GM18526 (cell line): ENCODE results near the gene EPHA5.

Source experiments
- POLR2A ChIP-seq: IDR thresholded peaks from 3 replicates; pipeline ENCODE4 v1.6.1; 2011; ENCODE audit not compliant: insufficient read length; ENCODE audit errors: extremely low read depth

EPHA5 gene

DNA sequence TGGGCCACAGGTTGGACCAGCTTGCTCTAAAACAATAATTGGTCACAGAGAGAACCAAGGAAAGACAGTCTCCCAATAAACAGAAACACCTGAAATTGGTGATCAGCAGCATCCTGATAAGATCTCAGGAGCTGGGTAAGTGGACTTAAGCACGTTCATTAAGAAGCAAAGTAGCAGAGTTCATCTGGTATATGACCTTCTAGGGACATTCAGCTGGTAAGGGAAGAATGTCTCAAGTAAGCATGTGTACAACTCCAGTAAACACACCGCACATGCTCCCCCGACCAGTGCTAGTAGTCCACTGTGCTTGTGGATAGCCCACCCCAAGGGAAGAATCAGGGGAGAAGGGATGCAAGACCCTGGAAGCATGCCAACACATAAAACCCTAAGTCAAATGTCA lies 216.9 kb downstream of the EPHA5 start:
- no peak for TF ChIP-seq POLR2A

DNA sequence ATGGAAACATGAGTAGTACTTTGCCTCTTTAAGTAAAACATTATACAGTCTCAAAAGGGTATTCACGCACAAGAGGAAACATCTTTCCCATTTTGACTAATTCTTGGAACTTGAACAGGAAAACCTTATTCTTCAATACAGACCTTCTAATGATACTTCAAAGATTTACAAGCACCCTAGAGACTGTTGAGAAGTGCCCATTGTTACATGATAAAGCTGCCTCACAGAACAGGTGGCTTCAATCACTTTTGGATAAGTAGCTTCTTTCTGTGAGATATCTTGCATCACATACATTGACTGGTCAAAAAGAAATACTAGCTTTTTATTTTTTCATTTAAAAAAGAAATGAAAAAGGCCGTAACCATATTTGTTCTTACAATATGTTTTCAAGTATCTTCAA lies 219.4 kb downstream of the EPHA5 start:
- no peak for TF ChIP-seq POLR2A

DNA sequence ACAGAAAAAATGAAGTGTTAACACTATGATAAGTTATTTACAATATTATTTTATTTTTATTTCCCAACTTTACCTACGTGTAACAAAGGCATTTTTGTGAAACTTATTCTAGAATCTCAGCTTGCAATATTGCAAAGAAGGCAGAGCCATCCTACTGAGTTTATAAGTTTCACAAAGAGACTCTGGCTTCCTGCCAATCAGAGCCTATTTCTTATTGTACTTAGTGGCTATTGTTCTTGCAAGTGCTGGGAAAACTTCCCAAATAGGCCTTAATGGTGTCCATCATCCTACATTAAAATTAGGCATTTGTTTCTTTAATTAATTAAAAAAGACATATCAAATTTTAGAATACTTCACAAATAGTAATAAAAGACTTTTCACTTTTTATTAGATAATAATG lies 233.2 kb downstream of the EPHA5 start:
- no peak for TF ChIP-seq POLR2A

DNA sequence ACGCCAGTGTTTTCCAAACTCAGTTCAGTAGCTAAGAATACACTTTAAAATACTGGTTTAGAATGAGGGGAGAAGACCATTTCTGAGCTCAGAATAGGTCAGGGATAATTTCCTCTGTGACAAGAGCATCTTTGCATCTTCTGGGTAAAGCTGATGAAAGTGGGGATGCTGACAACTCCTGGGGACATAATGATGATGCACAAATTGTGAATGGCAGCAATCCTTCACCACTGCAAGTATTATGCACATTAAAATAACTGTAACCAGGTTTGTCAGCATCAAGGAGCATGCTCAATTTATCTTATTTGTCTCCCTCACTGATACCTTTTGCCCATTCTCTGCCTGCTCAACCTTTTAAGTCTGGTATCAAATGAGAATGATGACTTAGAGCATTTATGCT lies 248.2 kb downstream of the EPHA5 start:
- TF ChIP-seq POLR2A: no peak

DNA sequence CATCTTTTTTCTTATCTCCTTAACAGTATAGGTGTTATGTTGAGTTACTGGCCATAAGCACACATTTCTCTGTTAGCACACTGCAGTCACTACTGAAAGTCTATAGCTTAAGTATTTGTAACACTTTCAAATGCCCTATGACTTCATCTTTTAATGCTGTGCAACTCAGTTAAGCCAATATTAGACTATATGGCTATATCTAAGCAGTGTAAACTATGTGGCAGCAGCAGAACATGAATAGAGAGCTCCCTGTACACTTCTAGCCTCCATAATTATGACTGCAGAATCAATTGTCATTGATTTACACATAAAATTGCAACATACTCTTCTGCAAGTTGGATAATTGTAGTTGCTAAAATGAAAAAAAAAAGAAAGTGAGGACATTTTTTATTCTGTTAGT lies 250.3 kb downstream of the EPHA5 start:
- no peak for TF ChIP-seq POLR2A

DNA sequence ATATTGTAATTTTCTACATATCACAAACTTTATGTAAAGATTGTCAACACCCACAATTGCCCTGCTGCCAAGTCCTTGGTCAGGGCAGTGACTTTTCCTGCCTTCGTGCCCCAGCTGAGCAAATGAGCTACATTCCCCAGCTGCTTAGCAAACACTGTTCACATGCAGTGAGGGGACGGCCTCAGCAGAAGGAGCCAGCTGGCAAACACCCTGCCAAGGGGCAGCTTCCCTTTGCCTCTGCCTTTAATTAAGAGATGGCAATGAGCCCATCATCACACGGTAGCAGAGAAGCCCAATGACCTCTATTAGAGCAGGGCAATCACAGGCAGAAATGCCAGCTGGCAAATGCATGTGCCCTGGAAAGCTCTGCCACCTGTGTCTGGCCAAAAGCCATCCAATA lies 253.4 kb downstream of the EPHA5 start:
- TF ChIP-seq POLR2A: no peak

DNA sequence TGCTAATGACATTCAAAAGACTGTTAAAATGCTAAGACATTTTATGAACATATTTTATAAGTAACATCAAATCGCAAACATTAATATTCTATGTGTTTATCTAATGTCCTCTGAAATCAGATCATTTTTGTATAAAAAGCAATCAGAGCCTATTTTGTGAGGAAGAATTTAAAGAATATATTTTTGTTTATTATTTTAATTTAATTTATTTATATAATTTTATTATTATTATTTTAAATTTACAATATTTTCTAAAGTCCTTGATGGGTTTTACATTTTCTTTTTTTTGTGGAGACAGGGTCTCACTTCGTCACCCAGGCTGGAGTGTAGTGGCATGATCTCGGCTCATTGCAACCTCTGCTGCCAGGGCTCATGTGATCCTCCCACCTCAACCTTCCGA lies 262.8 kb downstream of the EPHA5 start:
- TF ChIP-seq POLR2A: no peak

DNA sequence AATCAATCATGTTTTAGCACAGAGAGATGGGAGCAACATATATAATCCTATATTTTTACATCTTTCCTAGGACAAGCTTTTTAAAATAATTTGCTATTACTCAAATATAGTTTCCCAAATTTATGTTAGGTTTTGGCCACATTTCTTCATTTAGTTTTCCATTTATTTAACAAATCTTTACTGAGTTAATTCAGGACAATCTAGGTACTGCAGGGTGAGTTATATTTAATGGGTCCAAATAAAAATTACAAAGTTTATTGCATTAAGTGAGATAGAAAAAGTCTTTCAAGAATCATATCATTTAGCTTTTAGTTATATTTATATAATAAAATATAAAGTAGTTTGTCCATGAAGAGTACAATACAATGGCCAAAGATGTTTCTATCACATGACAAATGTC lies 269.2 kb downstream of the EPHA5 start:
- TF ChIP-seq POLR2A: no peak

DNA sequence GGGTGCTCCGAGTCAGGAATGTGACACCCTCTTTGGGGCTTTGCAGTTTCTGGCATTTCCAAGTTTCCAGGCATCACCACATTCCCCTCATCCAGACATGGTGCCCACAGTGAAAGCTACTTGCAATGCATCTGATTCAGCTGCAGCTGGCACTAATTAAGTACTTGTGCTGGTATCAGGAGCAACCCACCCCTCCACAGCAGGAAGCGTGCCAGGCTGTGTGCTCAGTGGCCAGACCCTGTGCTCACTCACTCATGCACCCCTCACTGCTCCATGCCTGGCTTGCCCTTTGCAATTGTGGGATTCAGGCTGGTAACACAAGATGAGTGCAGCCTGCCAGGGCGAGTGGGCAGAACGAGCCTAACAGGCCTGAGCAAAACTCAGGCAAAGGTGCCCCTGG lies 271.2 kb downstream of the EPHA5 start:
- TF ChIP-seq POLR2A: no peak

DNA sequence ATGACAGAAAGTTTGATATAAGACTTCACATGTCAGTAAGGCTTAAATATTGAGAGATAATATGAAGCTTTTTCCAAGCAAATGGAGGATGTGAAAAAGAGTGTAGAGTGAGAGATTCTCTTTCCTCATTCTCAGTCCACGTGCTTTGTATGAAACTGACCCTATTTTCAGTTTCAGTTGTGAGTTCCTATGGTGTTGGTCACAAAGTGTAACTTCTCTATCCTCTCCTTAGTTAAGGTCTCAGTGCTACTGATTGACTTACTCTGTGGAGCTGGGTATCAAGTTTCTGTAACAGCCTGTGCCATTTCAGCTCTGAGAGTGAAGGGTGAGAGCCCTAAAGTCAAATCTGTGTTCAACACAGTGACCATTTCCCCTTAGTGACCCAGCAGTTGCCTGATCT lies 277.2 kb downstream of the EPHA5 start:
- no peak for TF ChIP-seq POLR2A

DNA sequence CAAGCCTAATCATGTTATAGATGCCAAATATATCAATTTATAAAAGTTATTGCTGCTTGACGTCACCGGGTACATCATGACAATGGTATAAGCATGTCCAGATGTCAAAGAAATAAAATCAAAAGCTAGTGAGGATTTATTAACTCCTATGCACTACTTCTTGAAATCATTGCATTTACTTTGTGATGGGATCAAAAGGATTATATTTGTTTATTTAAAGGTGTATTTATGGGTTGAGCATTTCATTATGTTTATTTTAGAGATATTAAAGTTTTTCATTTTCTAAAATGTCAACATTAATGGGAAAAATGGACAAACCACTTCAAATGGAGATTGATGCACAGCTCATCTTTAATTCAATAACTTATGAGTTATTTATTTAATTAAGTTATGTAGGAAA lies 277.8 kb downstream of the EPHA5 start:
- TF ChIP-seq POLR2A: no peak

DNA sequence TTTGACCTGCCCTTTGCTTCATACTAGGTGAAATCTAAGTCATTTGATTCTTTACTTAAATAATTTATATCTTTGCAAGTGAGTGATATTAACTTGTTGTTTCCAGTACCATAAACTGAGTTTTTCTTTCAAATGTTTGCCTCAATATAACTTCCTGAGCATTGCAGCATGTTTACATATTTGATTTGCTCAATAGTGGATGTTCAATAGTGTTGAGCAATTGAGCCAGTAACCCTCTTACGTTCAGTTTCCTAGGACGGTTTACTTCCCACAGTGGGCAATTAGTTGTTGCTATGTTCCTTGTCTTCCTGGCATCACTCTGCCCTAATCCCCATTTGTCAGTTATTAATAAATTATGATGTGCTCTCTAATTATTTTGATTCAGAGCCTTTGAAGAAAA lies 278.5 kb downstream of the EPHA5 start:
- no peak for TF ChIP-seq POLR2A

DNA sequence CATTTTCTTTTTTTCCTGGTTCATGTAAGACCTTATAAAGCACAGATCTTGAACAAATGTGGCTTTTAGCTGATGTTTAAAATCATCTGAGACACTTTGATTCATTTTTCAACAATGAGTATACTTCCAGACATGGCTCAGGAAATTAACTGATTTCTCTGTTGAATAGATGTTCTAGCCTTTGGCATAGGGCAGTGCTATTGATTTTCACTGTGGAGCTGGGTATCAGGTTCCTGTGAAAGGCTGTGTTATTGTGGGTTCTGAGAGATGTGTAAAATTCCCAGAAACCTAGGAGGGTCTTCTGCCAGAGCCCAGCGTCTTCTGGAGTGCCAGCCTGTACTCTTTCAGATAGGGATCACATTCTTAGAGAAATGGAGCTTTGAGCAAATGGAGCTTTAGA lies 278.9 kb downstream of the EPHA5 start:
- TF ChIP-seq POLR2A: no peak

DNA sequence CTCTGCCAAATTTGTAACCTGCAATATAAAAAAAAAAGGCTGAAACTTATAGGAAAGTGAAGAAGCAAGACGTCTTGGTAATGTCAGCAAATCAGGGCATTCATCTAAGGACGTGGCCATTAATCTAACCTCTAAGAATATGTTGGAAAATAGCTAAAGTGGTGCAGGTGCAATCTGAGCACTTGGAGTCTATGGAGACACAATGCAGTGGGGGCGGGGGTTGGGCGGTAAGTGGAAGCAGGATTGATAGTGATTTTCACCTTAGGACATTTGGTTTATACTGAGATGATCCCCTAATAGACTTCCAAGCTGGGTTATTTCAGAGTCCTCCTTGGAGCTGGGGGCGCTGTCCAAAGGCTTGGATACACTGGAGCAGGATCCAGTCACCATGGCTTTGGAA lies 283.4 kb downstream of the EPHA5 start:
- no peak for TF ChIP-seq POLR2A

DNA sequence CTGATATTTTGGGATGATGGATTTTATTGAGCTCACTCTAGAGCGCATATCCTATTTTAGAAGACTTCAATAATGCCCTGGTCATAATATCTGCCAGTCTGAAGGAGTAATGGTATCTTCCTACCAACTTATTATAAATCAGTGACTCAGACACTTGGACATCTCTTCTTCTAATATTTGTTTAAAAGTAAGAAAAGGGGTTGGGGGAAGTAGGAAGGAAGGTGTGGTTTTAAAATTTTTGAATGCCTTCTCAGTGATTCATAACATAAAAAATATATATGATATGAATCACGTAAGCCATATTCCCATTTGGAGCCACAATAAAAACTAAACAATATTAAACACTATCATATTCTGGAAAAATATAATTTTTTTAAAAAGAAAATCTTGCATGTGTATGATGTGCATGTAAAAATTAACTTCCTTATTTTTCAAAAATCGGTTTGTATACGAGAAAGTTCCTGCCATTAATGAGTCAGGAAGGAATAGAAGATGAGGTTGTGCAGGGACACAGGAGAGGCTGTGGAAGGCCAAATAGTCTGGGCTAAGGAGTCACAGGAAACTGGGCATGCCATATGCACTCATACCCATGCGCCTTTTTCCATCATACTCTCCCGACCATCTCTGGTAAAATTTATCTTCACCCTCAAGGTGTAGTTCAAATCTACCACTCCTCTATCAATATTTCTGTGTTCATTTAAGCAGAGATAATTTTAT lies 286.5 kb downstream of the EPHA5 start:
- no peak for TF ChIP-seq POLR2A

DNA sequence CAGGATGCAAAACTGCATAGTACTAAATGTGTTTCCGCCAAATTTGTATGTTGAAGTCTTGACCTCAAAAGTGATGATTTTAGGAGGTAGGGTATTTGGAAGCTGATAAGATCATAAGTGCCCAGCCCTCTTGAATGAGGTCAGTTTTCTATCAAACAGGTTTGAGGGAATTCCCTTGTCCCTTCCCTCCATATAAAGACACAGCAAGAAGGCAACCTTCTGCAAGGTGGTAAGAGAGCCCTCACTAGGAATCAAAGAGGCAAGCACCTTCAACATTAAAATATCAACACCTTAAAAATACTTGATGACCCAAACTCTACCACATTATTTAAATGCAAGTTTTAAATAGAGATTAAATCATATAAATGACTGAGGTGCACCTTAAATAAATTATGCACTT lies 288.6 kb downstream of the EPHA5 start:
- TF ChIP-seq POLR2A: no peak

DNA sequence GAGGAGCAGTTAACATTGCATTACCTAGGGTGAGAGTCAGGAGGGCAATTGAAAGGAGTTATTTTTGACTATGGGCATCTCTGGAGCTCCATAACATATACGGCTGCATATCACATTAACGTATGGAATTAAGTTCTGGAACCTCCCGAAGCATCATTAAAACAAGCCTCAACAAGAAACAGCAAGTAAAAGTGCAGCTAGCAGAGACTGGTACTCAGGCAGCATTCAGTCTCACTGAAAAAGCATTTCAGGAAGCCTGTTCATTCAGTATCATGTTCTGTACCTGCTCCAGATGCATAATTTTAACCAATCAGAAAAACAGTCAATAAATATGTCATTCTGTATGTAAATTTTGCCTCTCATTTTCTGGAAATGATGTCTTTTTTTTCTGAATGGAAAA lies 299.6 kb downstream of the EPHA5 start:
- no peak for TF ChIP-seq POLR2A

DNA sequence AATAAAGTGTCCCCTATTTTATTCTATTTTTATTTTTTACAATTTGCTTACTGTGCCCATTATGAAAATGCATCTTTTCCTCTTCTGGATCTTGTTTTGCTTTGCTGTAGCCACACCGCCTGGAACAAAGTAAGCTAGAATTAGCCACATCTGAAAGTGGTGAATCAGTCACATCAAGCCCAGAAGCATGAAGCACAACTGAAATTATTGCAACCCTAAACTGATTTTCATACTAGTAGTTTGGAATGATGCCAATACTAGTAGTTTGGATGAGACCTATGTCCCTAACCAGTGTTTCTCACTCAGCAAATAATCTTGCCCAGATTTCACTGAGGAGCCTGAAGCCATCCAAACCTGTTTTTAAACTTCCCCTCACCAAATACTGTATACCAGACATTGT lies 303.0 kb downstream of the EPHA5 start:
- no peak for TF ChIP-seq POLR2A

DNA sequence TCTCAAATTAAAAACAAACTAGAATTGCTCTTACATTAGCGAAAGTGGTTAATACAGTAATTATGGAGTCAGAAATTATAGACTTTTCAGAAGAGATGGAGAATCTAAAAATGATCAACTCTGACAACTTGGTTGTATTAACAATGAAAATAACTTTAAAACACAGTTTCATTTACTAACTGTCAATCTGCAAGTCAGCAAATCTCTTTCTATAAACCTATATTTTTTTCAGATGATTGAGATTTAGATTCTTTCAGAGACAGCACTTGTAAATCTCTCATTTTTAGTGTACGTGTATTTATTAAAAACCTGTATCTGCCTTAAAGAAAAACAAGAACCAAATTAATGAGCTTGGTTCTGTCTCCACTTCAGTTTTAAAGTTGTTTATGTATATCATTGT lies 311.4 kb downstream of the EPHA5 start:
- TF ChIP-seq POLR2A: no peak
